ENCODE results near the gene MYZAP. TPM values are rescaled to one million over a fixed set of nuclear protein-coding genes. Genes with fewer than 3 reads are reported as not detected.

MYZAP gene
- total and polyA plus RNA-seq, 10 of the 15 experiments (the other 5 are each of a cell fraction or from before 2014, with no cell fraction given), result not detected

DNA sequence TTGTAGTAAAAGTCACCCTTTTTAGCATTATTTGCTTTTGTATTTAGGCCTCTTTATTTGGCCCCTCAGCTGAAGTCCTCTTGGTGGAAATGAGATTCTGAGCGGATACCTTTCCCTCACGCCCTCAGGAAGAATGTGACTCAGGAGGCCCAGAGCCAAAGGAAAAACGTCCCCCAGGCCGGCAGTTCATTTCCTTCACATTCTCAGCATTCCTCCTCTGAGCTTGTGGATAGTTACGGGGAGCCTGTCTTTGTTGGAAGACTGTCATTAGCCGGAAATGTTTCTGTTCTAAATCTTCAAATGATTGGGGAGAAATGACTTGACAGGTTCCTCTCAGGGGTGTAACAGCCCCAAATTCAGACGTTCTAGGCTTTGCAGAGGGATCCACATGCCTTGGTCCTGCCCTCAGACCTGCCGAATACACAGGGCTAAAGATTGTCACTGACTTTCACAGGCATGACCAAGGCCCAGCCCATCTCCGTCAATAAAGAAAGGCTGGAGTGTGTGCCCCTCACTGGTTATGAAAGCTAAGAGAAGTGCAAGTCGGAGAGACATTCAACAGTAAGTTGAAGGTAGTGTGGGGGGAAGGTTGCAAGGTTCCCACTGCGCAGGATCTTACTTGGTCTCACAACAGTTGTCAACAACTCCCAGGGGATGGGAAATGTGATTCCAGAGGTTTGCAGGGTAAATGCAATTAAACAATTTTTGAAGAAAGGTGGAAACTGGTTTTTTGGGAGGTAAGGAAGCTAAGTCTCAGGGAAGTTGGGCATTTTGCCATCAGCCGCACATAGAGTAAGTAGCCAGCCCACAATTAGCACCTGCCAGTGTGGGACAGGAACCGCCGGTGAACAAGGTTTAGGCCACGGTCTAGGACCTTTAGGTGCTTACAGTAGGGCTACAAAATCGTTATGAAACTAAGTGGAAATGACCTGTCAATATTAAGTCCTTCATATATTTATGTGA is 39.7 kb upstream of the MYZAP start:
- Histone ChIP-seq H3K27me3 (replicated peaks in 1 of 2; ENCODE audit: control insufficient read depth in 2 of 2, insufficient read depth in 2 of 2, low read length in 1 of 2) (peaks cover 0 to 2% of the 10 kb centered on the region in 2 experiments; a peak in 2 of 4 replicates), H3K27ac (ENCODE audit: control insufficient read depth, insufficient read depth) (no peak overlapping the region), H3K4me2 (ENCODE audit: control insufficient read depth, insufficient read depth) (no peak overlapping the region), H2AFZ (ENCODE audit: control insufficient read depth, low read depth, low read length) (no peak overlapping the region), H3K79me2 (ENCODE audit: control insufficient read depth, insufficient read depth, low read length) (no peaks in the 10 kb centered on the region), H3K4me3 (no peak overlapping the region), H4K20me1 (ENCODE audit: control insufficient read depth, insufficient read depth) (no peaks in the 10 kb centered on the region), H3K4me1 (ENCODE audit: control insufficient read depth, insufficient read depth, low read length) (no peaks in the 10 kb centered on the region), H3K36me3 (ENCODE audit: control insufficient read depth in 2 of 2, insufficient read depth in 2 of 2, low read length in 1 of 2) (no peaks in the 10 kb centered on the region), H3K9me3 (replicated peaks; ENCODE audit: control insufficient read depth, insufficient read depth, low read length) (no peaks in the 10 kb centered on the region), H3K9ac (ENCODE audit: control insufficient read depth, insufficient read depth, low read length) (no peak overlapping the region)
- 47% methylated on average over 16 of the region's 16 CpGs for WGBS (ENCODE audit: insufficient coverage, insufficient replicate concordance, low lambda C conversion rate, missing lambda C conversion rate)
- CTCF ChIA-PET, result interaction anchor here (1.2 kb wide), 1 partner anchor 10 kb away, joined by 3 read pairs; no protein-coding TSS in a partner anchor
- SMC1A ChIA-PET (ENCODE audit: uncharacterized antibody, unreplicated experiment), result no interaction called here
- in situ Hi-C loops (cut with MboI), result no loop called here
- RAD21 ChIA-PET (ENCODE audit: unreplicated experiment), result no interaction called here
- ATAC-seq (no peak), FAIRE-seq (no peak), DNase-seq (ENCODE audit: low read depth, low spot score) (no peak)
- TF ChIP-seq HDGF (IDR thresholded peaks at IDR 0.05), result no peak
- no peak for TF ChIP-seq HDAC6 (IDR thresholded peaks at IDR 0.05; ENCODE audit: unreplicated experiment)
- TF ChIP-seq LARP7 (IDR thresholded peaks at IDR 0.05), result no peak
- no peak for TF ChIP-seq CREB1 (IDR thresholded peaks at IDR 0.05; ENCODE audit: low read depth)
- BruUV-seq (replicated peaks), result no TSS peak
- intact Hi-C loops (cut with micrococcal nuclease; ENCODE audit: unreplicated experiment), result no loop called here
- POLR2A ChIA-PET, result no interaction called here

DNA sequence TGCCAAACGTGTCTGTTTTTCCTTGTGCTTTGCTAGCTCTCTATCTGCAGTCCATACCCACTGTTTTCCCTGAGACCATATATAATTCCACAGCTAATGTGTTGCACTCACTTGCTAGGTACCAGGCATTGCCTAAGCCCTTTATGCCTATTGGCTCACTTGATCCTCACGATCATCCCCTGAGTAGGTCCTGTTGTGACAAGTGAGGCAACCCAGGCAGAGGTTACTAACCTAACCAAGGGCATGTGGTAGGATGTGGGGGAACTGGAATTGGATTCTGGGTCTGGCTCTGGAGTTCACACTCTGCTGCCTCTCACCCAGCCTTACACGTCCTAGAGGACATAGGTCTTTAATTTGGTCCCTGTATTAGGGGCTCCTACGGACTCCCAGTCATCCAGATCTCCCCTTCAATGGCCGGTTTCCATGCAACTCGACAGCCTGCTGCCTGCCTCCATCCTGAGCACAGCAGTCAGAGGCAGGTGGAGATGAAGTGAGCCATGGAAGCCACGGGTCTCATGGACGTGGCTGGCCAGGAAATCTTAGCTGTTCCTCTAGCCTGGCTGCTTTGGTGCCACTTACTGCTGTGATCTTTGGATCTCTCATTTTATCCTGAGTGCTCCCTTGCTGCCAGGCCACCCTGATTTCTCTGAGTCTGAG is 38.9 kb upstream of the MYZAP start:
- H3K27ac ChIP-seq (ENCODE audit: control insufficient read depth, insufficient read depth), result no peak overlapping the region
- ChIA-PET RAD21 (ENCODE audit: unreplicated experiment) (no interaction called here), POLR2A (no interaction called here), SMC1A (ENCODE audit: uncharacterized antibody, unreplicated experiment) (no interaction called here), CTCF (interaction anchor here (1.6 kb wide), 1 partner anchor 11 kb away, joined by 6 read pairs; no protein-coding TSS in a partner anchor)
- peaks cover 0 to 2% of the 10 kb centered on the region in 2 experiments; a peak in 2 of 4 replicates for H3K27me3 ChIP-seq (replicated peaks in 1 of 2; ENCODE audit: control insufficient read depth in 2 of 2, insufficient read depth in 2 of 2, low read length in 1 of 2)
- no peak overlapping the region for H3K4me3 ChIP-seq
- H4K20me1 ChIP-seq (ENCODE audit: control insufficient read depth, insufficient read depth), result no peaks in the 10 kb centered on the region
- H3K4me2 ChIP-seq (ENCODE audit: control insufficient read depth, insufficient read depth), result no peak overlapping the region
- no peak overlapping the region for H3K9ac ChIP-seq (ENCODE audit: control insufficient read depth, insufficient read depth, low read length)
- FAIRE-seq (no peak), ATAC-seq (no peak), DNase-seq (ENCODE audit: low read depth, low spot score) (no peak)
- in situ Hi-C loops (cut with MboI), result no loop called here
- H3K4me1 ChIP-seq (ENCODE audit: control insufficient read depth, insufficient read depth, low read length), result no peaks in the 10 kb centered on the region
- intact Hi-C loops (cut with micrococcal nuclease; ENCODE audit: unreplicated experiment), result no loop called here
- no peak overlapping the region for H2AFZ ChIP-seq (ENCODE audit: control insufficient read depth, low read depth, low read length)
- no peak for TF ChIP-seq POLR2A (IDR thresholded peaks at IDR 0.05; ENCODE audit: low read depth, low read length)
- no peak for TF ChIP-seq ZNF274 (IDR thresholded peaks at IDR 0.05; ENCODE audit: insufficient read depth, insufficient read length)
- TF ChIP-seq MEF2A (IDR thresholded peaks at IDR 0.05; ENCODE audit: insufficient read depth, low read depth, low read length), result no peak
- TF ChIP-seq SREBF1 (IDR thresholded peaks at IDR 0.05; ENCODE audit: low read length), result no peak
- no peak for TF ChIP-seq YBX1 (IDR thresholded peaks at IDR 0.05)
- TF ChIP-seq, protein P1, sequence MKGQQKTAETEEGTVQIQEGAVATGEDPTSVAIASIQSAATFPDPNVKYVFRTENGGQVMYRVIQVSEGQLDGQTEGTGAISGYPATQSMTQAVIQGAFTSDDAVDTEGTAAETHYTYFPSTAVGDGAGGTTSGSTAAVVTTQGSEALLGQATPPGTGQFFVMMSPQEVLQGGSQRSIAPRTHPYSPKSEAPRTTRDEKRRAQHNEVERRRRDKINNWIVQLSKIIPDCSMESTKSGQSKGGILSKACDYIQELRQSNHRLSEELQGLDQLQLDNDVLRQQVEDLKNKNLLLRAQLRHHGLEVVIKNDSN (IDR thresholded peaks at IDR 0.05; ENCODE audit: borderline replicate concordance, extremely low read length, insufficient read depth, low read depth, low read length), result no peak
- TF ChIP-seq SUZ12 (IDR thresholded peaks at IDR 0.05; ENCODE audit: unreplicated experiment), result no peak
- no peak for TF ChIP-seq NFXL1 (IDR thresholded peaks at IDR 0.05; ENCODE audit: borderline replicate concordance)
- no peak for TF ChIP-seq NBN (IDR thresholded peaks at IDR 0.05)
- TF ChIP-seq PML (IDR thresholded peaks at IDR 0.05; ENCODE audit: low read length), result no peak
- no peak for TF ChIP-seq FOXK2 (IDR thresholded peaks at IDR 0.05)
- TF ChIP-seq NR2F1 (conservative IDR thresholded peaks at IDR 0.05), result no peak
- BruUV-seq (replicated peaks), result no TSS peak
- H3K79me2 ChIP-seq (ENCODE audit: control insufficient read depth, insufficient read depth, low read length), result no peaks in the 10 kb centered on the region
- 15% methylated on average over 8 of the region's 8 CpGs for WGBS (ENCODE audit: insufficient coverage, insufficient replicate concordance, low lambda C conversion rate, missing lambda C conversion rate)
- no peaks in the 10 kb centered on the region for H3K36me3 ChIP-seq (ENCODE audit: control insufficient read depth in 2 of 2, insufficient read depth in 2 of 2, low read length in 1 of 2)
- H3K9me3 ChIP-seq (replicated peaks; ENCODE audit: control insufficient read depth, insufficient read depth, low read length), result no peaks in the 10 kb centered on the region

All from GM12878 (cell line).